ENCODE measurements around the gene TKTL2.

DNA sequence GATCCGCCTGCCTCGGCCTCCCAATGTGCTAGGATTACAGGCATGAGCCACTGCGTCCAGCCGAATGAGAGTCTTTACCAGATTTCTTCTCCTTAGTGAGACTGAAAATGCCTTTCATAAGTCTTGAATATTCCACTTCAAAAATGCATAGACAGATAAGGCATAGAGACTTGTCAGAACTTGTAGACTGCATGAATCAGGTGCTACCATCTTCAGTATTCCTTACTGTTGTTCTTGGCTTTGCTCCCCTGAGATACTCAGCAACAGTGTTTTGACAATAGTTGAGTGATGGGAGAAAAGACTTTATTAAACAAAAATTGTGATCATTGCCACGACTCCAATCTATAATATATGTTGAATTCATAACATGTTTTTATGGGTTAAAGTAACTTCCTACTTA lies 11.0 kb downstream of the TKTL2 start:
- TF ChIP-seq, protein P1, sequence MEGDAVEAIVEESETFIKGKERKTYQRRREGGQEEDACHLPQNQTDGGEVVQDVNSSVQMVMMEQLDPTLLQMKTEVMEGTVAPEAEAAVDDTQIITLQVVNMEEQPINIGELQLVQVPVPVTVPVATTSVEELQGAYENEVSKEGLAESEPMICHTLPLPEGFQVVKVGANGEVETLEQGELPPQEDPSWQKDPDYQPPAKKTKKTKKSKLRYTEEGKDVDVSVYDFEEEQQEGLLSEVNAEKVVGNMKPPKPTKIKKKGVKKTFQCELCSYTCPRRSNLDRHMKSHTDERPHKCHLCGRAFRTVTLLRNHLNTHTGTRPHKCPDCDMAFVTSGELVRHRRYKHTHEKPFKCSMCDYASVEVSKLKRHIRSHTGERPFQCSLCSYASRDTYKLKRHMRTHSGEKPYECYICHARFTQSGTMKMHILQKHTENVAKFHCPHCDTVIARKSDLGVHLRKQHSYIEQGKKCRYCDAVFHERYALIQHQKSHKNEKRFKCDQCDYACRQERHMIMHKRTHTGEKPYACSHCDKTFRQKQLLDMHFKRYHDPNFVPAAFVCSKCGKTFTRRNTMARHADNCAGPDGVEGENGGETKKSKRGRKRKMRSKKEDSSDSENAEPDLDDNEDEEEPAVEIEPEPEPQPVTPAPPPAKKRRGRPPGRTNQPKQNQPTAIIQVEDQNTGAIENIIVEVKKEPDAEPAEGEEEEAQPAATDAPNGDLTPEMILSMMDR (conservative IDR thresholded peaks at IDR 0.05; ENCODE audit: low read depth, low read length): no peak
- no peak for TF ChIP-seq EZH2 (IDR thresholded peaks at IDR 0.05; ENCODE audit: borderline replicate concordance, low read depth, low read length, poor library complexity, severe bottlenecking)

Data from A673 (cell line).